ENCODE measurements around the gene DFFA. TPM values are rescaled to one million over a fixed set of nuclear protein-coding genes. Genes with fewer than 3 reads are reported as not detected.

DFFA gene
- total and polyA plus RNA-seq, 9 of the 15 experiments (the other 6 are each of a cell fraction or from before 2014, with no cell fraction given): 39.6 to 74.8 (median 59.2) TPM

GRCh38 chr1:10415211-10415930, 57.0 kb downstream of the DFFA start (continued):
- TF ChIP-seq CREB5 (CRISPR knock-in tag; IDR thresholded peaks at IDR 0.05) (no peak), ZFPM2 (CRISPR knock-in tag; IDR thresholded peaks at IDR 0.05) (no peak), ZNF407 (IDR thresholded peaks at IDR 0.05; ENCODE audit: low read depth) (no peak), MAFF (IDR thresholded peaks at IDR 0.05; ENCODE audit: low read length) (peak; percentile 98), ZNF696 (CRISPR knock-in tag; conservative IDR thresholded peaks at IDR 0.05) (no peak), FOSL1 (tag; conservative IDR thresholded peaks at IDR 0.05) (peak; percentile 47), ZBTB11 (CRISPR knock-in tag; IDR thresholded peaks at IDR 0.05) (peak in 2 of 3 experiments; percentile 63 to 91; a peak in 3 of 6 replicates), JUND (IDR thresholded peaks at IDR 0.05; ENCODE audit: borderline replicate concordance, low read depth, low read length) (peak; percentile 84), JUND (tag; IDR thresholded peaks at IDR 0.05; ENCODE audit: borderline replicate concordance, low read depth, low read length) (peak; percentile 68; the same call in 2 of the 3 replicates), FOS (IDR thresholded peaks at IDR 0.05; ENCODE audit: extremely low read depth, insufficient read length) (no peak), HDAC3 (IDR thresholded peaks at IDR 0.05; ENCODE audit: borderline replicate concordance, partially characterized antibody) (no peak), TEAD1 (CRISPR knock-in tag; IDR thresholded peaks at IDR 0.05) (no peak), KLF16 (IDR thresholded peaks at IDR 0.05) (no peak), BACH1 (tag; IDR thresholded peaks at IDR 0.05) (peak; percentile 97)

Data from K562 (cell line).